ENCODE measurements around the gene KLHL29.

- TF ChIP-seq CTCF (IDR thresholded peaks at IDR 0.05; ENCODE audit: low read depth, low read length, poor library complexity, severe bottlenecking) (no peak), EZH2phosphoT487 (IDR thresholded peaks at IDR 0.05; ENCODE audit: borderline replicate concordance, low read length) (no peak)
Measured at GRCh38 chr2:23509103-23509502, 124.1 kb downstream of the KLHL29 start.
